Body of pancreas (tissue), 4 donors: Measurements from ENCODE around the gene COL15A1. TPM values are rescaled to one million over a fixed set of nuclear protein-coding genes. Genes with fewer than 3 reads are reported as not detected.
A peak's percentile ranks its signal among the peaks of the same experiment; 100 is the strongest.

Experiments used
- ATAC-seq: fragments of 150-250 bp; one replicate; pipeline ENCODE4 v1.9.1; 2016
- DNase-seq, 4 donors: peaks; one replicate each; pipeline ENCODE4 v3.0.0-alpha.2; 2019
- H3K27ac ChIP-seq, 4 donors: fragments of 200-600 bp; sonication (generic); 1 replicate in 3 of 4; 2 replicates in 1 of 4; pipeline versions ENCODE4 v1.5.1 to v1.6.1; 2016 to 2019; ENCODE audit warnings: mild to moderate bottlenecking in 1 of 4, mixed read lengths in 1 of 4, moderate library complexity in 1 of 4
- H3K27me3 ChIP-seq, 2 donors: fragments of 200-600 bp; sonication (generic); one replicate each; pipeline ENCODE4 v1.6.0; 2016; ENCODE audit warnings: mild to moderate bottlenecking in 1 of 2
- H3K36me3 ChIP-seq, 2 donors: fragments of 200-600 bp; sonication (generic); replicated peaks in 1 of 2; 2 replicates each; pipeline ENCODE4 v1.5.1; 2016; ENCODE audit warnings: low read depth in 2 of 2; ENCODE audit not compliant: insufficient read depth in 1 of 2
- H3K4me1 ChIP-seq: fragments of 200-600 bp; sonication (generic); one replicate; pipeline ENCODE4 v1.6.0; 2016
- H3K4me3 ChIP-seq, 2 donors: fragments of 200-600 bp; sonication (generic); 1 replicate in 1 of 2; 2 replicates in 1 of 2; pipeline ENCODE4 v1.5.1; 2016 to 2019
- H3K9me3 ChIP-seq, 3 donors: fragments of 200-600 bp; sonication (generic); 1 replicate in 2 of 3; 2 replicates in 1 of 3; pipeline ENCODE4 v1.5.1; 2016
- POLR2A ChIP-seq, 3 donors: fragments of 450-650 bp; IDR thresholded peaks; one replicate each; pipeline ENCODE4 v1.6.1; 2016; ENCODE audit warnings: antibody characterized with exemption in 3 of 3, mild to moderate bottlenecking in 2 of 3
- WGBS, 2 donors: methylation state at CpG; one replicate each; pipeline ENCODE4 v1.1.5; 2017; 5-methylcytosine and 5-hydroxymethylcytosine counted together
- intact Hi-C: fragments of 100-400 bp; cut with DNase I; formaldehyde crosslinking; loops from one replicate; pipeline ENCODE4 v1.15.1; 2023
- total RNA-seq, 2 donors: library from RNA; depleted of rRNA; stranded (reverse); fragments of >200 nt; gene quantifications; one replicate each; pipeline ENCODE4 v1.1.0, GENCODE V29; 2016
- TF ChIP-seq, protein P1 (sequence below), 7 experiments: fragments of 450-650 bp in 4 of 7; fragments of 200-600 bp in 3 of 7; sonication (generic) in 3 of 7; IDR thresholded peaks; one replicate each; pipeline ENCODE4 v1.5.1; 2016 to 2019; ENCODE audit warnings: antibody characterized with exemption in 7 of 7

COL15A1 gene
- total RNA-seq, 2 donors from 2014 or later = 6.7 to 55.4 TPM

DNA sequence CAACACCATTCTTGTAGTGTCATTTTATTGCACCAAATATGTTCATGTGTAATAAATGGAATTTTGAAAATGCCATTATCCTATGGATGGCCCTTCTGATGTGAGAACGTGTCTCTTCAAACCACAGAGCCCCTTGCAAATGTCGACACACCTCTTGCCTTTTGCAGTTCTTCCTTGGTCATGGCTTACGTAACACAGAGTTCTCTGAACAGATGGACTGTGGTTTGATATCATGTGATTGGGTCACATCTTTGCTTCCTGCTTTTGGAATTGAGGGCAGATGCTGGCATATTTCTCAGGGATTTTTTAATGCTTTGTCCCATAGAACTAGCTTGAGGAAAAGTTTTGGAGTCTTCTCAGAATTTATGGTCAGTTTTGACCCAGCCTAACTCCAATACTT is 165.8 kb downstream of the COL15A1 start:
- DNase-seq (peak in 1 of 4 donors; percentile 56), ATAC-seq (no peak)
- TF ChIP-seq, protein P1, sequence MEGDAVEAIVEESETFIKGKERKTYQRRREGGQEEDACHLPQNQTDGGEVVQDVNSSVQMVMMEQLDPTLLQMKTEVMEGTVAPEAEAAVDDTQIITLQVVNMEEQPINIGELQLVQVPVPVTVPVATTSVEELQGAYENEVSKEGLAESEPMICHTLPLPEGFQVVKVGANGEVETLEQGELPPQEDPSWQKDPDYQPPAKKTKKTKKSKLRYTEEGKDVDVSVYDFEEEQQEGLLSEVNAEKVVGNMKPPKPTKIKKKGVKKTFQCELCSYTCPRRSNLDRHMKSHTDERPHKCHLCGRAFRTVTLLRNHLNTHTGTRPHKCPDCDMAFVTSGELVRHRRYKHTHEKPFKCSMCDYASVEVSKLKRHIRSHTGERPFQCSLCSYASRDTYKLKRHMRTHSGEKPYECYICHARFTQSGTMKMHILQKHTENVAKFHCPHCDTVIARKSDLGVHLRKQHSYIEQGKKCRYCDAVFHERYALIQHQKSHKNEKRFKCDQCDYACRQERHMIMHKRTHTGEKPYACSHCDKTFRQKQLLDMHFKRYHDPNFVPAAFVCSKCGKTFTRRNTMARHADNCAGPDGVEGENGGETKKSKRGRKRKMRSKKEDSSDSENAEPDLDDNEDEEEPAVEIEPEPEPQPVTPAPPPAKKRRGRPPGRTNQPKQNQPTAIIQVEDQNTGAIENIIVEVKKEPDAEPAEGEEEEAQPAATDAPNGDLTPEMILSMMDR (IDR thresholded peaks at IDR 0.05) = no peak
- no peak for TF ChIP-seq POLR2A (IDR thresholded peaks at IDR 0.05)
- Histone ChIP-seq H3K27me3 (no peaks in the 10 kb centered on the region), H3K4me1 (peaks cover 19% of the 10 kb centered on the region), H3K4me3 (no peak overlapping the region), H3K27ac (peak overlapping the region in 1 of 4 donors; percentile 10), H3K9me3 (no peaks in the 10 kb centered on the region), H3K36me3 (no peaks in the 10 kb centered on the region)
- 79 to 87% methylated on average over 3 of the region's 3 CpGs for WGBS, 2 donors
- intact Hi-C loops = no loop called here

DNA sequence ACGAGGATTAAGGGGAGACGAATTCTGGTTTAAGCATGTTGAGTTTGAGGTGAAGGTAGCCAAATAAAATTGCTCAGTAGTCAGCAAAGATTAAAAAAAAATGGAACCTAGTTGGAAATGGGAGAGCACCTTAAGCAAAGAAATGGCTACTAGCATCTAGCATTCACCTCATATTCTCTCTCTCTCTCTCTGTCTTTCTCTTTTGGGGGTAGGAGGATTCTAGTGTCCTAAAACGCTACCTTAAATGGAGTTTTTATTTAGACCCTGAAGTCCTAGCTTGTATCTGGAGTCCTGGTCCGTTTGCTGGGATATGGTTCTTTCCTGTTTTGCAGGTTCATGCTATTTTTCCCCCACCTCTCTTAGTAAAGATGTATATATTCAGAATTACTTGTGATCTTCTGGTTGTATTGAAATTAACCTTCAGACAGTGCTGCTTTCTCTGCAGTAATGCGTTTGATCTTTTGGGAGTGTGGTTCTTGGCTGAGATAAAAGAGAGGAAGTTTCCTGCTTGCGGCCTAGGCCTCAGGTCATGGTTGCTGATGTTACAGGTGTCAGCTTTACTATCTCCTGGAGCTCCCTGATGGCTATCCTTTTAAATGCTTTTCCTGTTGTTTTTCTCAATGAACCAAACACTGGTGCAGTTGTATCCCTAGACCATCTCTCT is 169.2 kb downstream of the COL15A1 start:
- WGBS, 2 donors = 76 to 87% methylated on average over 6 of the region's 6 CpGs
- Histone ChIP-seq H3K4me1 (peaks cover 15% of the 10 kb centered on the region), H3K36me3 (no peaks in the 10 kb centered on the region), H3K9me3 (no peaks in the 10 kb centered on the region), H3K27ac (no peak overlapping the region), H3K27me3 (no peaks in the 10 kb centered on the region), H3K4me3 (no peak overlapping the region)
- ATAC-seq (no peak), DNase-seq (no peak)
- TF ChIP-seq, protein P1 (IDR thresholded peaks at IDR 0.05) = no peak
- TF ChIP-seq POLR2A (IDR thresholded peaks at IDR 0.05) = no peak
- intact Hi-C loops = no loop called here

DNA sequence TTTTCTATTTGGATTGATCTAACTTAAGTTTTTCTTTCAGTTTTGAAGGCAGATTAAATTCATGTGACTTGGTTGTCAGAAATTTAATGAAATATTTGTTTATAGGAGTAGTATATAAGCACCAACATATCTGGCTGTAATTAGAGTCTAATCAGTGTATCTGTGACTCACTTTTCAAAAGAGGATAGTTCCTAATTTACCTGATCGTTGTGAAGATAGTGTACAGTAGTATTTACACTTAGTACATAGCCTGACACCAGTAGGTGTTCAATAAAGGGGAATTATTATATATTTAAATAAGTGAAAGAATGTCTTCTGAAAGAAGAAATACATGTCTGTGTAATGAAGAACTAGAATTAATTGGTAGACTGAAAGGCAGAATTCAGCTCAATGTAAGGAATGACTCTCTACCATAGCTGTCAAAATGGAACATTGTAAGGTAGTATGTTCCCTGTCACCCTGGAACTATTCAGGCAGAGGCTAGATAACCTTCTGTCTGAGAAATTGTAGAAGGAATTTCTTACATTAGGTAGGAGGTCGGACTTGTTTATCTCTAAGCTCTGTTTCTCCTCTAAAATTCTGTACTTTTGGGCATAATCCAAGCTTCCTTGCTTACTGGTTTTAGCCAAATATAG is 169.8 kb downstream of the COL15A1 start:
- Histone ChIP-seq H3K4me3 (no peak overlapping the region), H3K27me3 (no peaks in the 10 kb centered on the region), H3K9me3 (no peaks in the 10 kb centered on the region), H3K4me1 (peaks cover 15% of the 10 kb centered on the region), H3K36me3 (no peaks in the 10 kb centered on the region), H3K27ac (no peak overlapping the region)
- no peak for DNase-seq
- WGBS, 2 donors = 63 to 77% methylated on average over 2 of the region's 2 CpGs
- intact Hi-C loops = no loop called here
- TF ChIP-seq, protein P1 (IDR thresholded peaks at IDR 0.05) = no peak
- ATAC-seq = no peak

DNA sequence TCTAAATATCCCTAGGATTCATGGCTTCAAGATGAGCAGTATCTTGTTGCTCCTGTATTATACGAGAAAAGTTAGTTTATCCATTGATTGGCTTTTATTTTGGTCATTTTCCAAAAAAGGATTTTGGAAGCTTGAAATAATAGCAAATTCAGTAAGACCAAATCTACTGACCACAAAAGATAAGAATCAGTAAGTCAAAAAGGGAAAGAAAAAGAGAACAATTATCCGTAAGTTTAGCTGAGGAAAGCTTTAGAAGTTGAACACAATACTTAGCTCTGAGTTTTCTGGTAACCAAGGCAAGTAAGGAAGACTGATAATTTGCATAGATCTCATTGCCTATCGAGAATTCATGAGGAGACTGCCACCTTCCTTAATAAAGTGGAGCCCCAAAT is 170.3 kb downstream of the COL15A1 start:
- intact Hi-C loops = no loop called here
- Histone ChIP-seq H3K9me3 (no peaks in the 10 kb centered on the region), H3K36me3 (no peaks in the 10 kb centered on the region), H3K27me3 (no peaks in the 10 kb centered on the region), H3K4me1 (peaks cover 15% of the 10 kb centered on the region), H3K4me3 (no peak overlapping the region), H3K27ac (no peak overlapping the region)
- TF ChIP-seq POLR2A (IDR thresholded peaks at IDR 0.05) = no peak
- TF ChIP-seq, protein P1 (IDR thresholded peaks at IDR 0.05) = no peak
- 69 to 79% methylated on average over 3 of the region's 3 CpGs for WGBS, 2 donors
- ATAC-seq = no peak
- DNase-seq = no peak
